Mucosa of descending colon (tissue), 3 donors: ENCODE data around the gene EIPR1. TPM values are rescaled to one million over a fixed set of nuclear protein-coding genes. Genes with fewer than 3 reads are reported as not detected.

ENCODE experiments used
- ATAC-seq: fragments of 200-7000 bp; cut with Tn5 transposase; one replicate; pipeline ENCODE4 v1.9.1; 2020; ENCODE audit warnings: mild to moderate bottlenecking, moderate library complexity
- DNase-seq, 3 donors: peaks; one replicate each; pipeline ENCODE4 v3.0.0-alpha.2; 2020
- H3K36me3 ChIP-seq: fragments of 200-600 bp; one replicate; pipeline ENCODE4 v1.8.0; 2021; ENCODE audit warnings: low read depth, mild to moderate bottlenecking
- H3K4me1 ChIP-seq: fragments of 200-600 bp; one replicate; pipeline ENCODE4 v1.8.0; 2021; ENCODE audit warnings: low read depth, mild to moderate bottlenecking
- H3K4me3 ChIP-seq: fragments of 200-600 bp; one replicate; pipeline ENCODE4 v1.8.0; 2021; ENCODE audit warnings: mild to moderate bottlenecking
- H3K9me3 ChIP-seq: fragments of 200-600 bp; one replicate; pipeline ENCODE4 v1.8.0; 2021; ENCODE audit warnings: mild to moderate bottlenecking
- intact Hi-C, 2 donors: fragments of 100-400 bp; cut with DNase I in 1 of 2; cut with micrococcal nuclease in 1 of 2; formaldehyde crosslinking; loops; one replicate each; pipeline versions ENCODE4 v1.11.0 to v1.11.1; 2022; cut with DNase I, micrococcal nuclease
- total RNA-seq, 3 donors: library from RNA; stranded (reverse); fragmentation: NEBNext Ultra II Directional in 2 of 3; extraction: Animal tissue kit (Norgen Biotek cat#: 25700) in 2 of 3; gene quantifications; one replicate each; pipeline versions ENCODE4 v1.2.1 to v1.2.4, GENCODE V29; 2021 to 2023
- TF ChIP-seq, protein P1 (sequence below): fragments of 200-600 bp; IDR thresholded peaks from one replicate; pipeline ENCODE4 v1.8.0; 2022; ENCODE audit warnings: antibody characterized with exemption, mild to moderate bottlenecking
- donor health status: DM: no; HTN: no; CAD: no; lungs with moderate emphysema.
- donor health status: DM: no; HTN: no; CAD: no.
- donor health status: DM: no; HTN: yes; CAD: no.

EIPR1 gene
- total RNA-seq, 3 donors from 2014 or later: 15.9 to 27.1 (median 25.0) TPM

DNA sequence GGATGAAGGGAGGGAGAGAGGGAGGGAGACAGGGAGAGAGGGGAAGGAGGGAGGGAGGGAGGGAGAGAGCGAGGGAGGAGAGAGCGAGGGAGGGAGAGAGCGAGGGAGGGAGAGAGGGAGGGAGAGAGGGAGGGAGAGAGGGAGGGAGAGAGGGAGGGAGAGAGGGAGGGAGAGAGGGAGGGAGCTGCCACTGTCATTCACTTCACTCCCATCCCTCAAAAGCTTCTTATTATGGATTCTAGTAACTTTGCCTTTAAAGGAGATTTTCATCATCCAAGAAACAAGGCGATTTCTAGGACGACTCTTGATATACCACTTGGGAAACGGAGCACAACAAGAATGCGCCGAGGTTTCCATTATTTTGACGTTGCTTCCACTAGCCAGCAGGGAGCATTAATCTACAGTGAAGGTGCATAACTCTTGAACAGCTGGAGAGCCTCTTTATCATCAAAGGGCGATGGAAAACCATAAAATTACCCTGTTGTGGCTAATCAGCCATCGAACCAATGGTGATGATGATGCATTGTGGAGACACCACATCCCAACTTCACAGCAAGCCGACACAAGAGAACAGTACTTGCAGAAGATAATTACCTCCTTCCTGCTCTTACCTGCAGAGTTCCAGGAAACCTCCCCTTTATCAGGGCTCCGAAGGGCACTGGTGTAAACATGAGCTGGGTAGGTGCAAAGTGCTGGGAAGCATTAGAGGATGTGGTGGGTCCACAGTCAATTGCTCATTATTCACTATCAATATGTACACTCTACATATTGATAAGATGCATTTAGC is 130.5 kb downstream of the EIPR1 start:
- TF ChIP-seq, protein P1, sequence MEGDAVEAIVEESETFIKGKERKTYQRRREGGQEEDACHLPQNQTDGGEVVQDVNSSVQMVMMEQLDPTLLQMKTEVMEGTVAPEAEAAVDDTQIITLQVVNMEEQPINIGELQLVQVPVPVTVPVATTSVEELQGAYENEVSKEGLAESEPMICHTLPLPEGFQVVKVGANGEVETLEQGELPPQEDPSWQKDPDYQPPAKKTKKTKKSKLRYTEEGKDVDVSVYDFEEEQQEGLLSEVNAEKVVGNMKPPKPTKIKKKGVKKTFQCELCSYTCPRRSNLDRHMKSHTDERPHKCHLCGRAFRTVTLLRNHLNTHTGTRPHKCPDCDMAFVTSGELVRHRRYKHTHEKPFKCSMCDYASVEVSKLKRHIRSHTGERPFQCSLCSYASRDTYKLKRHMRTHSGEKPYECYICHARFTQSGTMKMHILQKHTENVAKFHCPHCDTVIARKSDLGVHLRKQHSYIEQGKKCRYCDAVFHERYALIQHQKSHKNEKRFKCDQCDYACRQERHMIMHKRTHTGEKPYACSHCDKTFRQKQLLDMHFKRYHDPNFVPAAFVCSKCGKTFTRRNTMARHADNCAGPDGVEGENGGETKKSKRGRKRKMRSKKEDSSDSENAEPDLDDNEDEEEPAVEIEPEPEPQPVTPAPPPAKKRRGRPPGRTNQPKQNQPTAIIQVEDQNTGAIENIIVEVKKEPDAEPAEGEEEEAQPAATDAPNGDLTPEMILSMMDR: no peak
- no peaks in the 10 kb centered on the region for H3K36me3 ChIP-seq
- no peak for ATAC-seq
- H3K4me3 ChIP-seq: no peak overlapping the region
- H3K4me1 ChIP-seq: no peaks in the 10 kb centered on the region
- H3K9me3 ChIP-seq: peaks cover 17% of the 10 kb centered on the region
- intact Hi-C loops: no loop called here
- no peak for DNase-seq

DNA sequence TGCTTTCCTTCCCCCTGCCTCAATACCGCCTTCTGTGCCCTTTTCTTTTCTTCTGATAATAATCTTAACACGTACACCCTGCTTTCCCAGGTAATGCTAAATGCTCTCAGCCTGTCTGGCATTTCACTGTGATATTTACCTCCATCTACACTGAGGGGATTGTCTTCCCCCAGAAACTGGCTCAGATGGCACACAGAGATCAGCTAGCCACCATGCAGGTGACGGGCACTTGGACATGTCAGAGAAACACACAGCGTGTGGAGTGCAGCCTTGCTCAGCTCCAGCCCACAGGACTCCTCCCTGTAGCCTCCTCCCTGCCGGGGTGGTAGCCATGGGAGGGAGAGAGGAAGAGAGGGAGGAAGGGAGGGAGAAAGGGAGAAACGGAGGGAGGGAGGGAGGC is 131.2 kb downstream of the EIPR1 start:
- Histone ChIP-seq H3K4me1 (no peaks in the 10 kb centered on the region), H3K4me3 (no peak overlapping the region), H3K36me3 (no peaks in the 10 kb centered on the region), H3K9me3 (peaks cover 17% of the 10 kb centered on the region)
- DNase-seq (no peak), ATAC-seq (no peak)
- intact Hi-C loops: no loop called here
- TF ChIP-seq, protein P1: no peak

DNA sequence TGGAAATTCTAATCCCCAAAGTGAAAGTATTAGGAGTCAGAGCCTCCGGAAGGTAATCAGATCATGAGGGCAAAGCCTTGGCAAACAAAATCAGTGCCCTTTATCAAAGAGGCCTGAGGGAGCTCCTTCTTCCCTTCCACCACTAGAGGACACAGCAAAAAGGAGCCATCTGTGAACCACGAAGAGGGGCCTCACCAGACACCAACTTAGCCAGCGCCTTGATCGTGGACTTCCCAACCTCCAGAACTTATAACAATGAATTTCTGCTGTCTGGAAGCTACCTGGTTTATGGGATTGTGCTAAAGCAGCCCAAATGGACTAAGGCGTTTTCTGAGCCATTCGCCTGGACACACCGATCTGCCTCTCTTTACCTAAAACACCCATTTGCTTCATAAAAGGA is 133.1 kb downstream of the EIPR1 start:
- H3K4me3 ChIP-seq: no peak overlapping the region
- intact Hi-C loops: no loop called here
- H3K9me3 ChIP-seq: peaks cover 11% of the 10 kb centered on the region
- TF ChIP-seq, protein P1: no peak
- H3K36me3 ChIP-seq: no peaks in the 10 kb centered on the region
- no peaks in the 10 kb centered on the region for H3K4me1 ChIP-seq
- no peak for DNase-seq
- ATAC-seq: no peak

DNA sequence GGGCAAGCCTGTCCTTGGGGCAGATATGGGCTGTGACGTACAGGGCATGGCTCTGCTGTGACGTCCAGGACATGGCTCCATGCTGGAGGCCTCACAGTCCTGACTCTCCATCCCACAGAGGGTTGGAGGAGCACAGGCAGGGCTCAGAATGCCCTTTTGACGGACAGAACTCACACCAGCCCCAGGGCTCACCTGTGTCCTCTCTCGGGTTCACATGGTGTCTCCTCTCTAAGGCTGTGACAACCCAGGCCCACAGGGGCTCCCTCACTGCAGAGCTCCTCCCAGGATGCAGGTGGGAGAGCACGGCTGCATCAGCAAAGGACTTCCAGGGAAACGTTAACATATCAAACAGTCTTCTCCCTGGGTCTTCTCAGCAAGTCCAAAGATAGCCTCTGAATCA is 133.8 kb downstream of the EIPR1 start:
- no peaks in the 10 kb centered on the region for H3K36me3 ChIP-seq
- DNase-seq (no peak), ATAC-seq (no peak)
- no peak overlapping the region for H3K4me3 ChIP-seq
- no peaks in the 10 kb centered on the region for H3K4me1 ChIP-seq
- peaks cover 5% of the 10 kb centered on the region for H3K9me3 ChIP-seq
- TF ChIP-seq, protein P1: no peak
- intact Hi-C loops: no loop called here

DNA sequence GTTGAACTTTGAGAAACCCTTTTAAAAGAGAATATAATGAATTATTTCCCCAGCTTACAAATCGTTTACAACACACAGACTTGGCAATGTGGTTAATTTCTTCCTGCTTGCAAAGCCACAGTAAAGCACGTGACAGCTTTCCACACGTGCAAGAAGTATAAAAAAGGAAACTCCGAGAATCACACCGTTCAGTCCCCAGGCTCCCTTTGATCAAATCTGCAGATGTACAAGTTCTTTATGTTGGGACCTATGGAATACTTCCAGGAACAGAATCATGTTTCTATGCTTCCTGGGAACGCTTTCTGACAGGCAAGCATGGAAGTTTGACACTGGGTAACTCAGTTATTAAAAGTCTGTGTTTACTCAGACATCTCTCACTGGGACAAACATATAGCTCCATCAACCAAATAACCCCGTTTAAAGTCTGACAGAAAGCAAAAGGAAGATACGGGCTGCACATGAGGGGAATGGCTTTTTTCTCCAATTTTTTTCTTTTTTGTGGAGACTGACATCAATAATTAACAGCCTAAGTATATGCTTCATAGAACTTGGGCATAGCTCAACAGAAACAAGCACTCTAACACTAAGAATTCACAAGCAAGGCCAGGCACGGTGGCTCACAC is 134.8 kb downstream of the EIPR1 start:
- TF ChIP-seq, protein P1: no peak
- intact Hi-C loops: no loop called here
- H3K36me3 ChIP-seq: no peaks in the 10 kb centered on the region
- no peak overlapping the region for H3K4me3 ChIP-seq
- ATAC-seq: peak; percentile 63
- no peaks in the 10 kb centered on the region for H3K4me1 ChIP-seq
- DNase-seq: peak in 1 of 3 donors; percentile 31
- no peaks in the 10 kb centered on the region for H3K9me3 ChIP-seq
